ENCODE results near the gene MCAM. TPM values are rescaled to one million over a fixed set of nuclear protein-coding genes. Genes with fewer than 3 reads are reported as not detected.

MCAM gene
- total RNA-seq, 2 experiments from 2014 or later = 0.69 to 1.3 TPM

DNA sequence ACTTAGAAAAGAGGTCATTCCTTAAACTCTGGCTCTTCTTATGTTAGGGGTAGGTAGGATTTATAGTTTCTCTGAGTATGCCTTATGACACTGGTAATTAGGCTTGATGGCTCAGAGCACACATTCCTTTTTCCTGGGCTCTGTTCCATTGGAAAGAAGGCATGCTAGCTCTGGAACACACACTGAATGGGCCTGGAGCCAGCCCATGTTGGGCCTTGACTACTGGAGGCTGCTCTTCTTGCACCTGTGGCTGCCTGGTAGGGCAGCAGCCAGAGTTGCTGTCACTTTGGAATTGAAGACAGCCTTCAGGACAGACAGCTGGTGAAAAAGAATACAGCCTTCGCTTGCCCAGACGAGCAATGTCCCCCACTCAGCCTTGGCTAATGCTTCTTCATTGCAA, 18.2 kb downstream of the MCAM start:
- Histone ChIP-seq H3K27ac (ENCODE audit: low read depth, low read length, poor library complexity, severe bottlenecking) (no peak overlapping the region), H3K36me3 (ENCODE audit: insufficient read depth, low read length) (peaks cover 85% of the 10 kb centered on the region), H2AFZ (ENCODE audit: low read length) (no peak overlapping the region), H3K4me3 (ENCODE audit: low read depth, low read length, poor library complexity, severe bottlenecking) (no peak overlapping the region), H4K20me1 (ENCODE audit: insufficient read depth, low read length) (no peaks in the 10 kb centered on the region), H3K9me2 (ENCODE audit: insufficient read depth, low read length) (no peaks in the 10 kb centered on the region), H3K4me1 (ENCODE audit: insufficient read depth, low read length, poor library complexity, severe bottlenecking) (no peaks in the 10 kb centered on the region), H3K79me2 (ENCODE audit: insufficient read depth, low read depth, low read length) (no peaks in the 10 kb centered on the region), H3K4me2 (ENCODE audit: low read length) (no peak overlapping the region), H3K9me3 (ENCODE audit: low read length) (no peaks in the 10 kb centered on the region)
- intact Hi-C loops (cut with micrococcal nuclease; ENCODE audit: unreplicated experiment) = no loop called here
- DNase-seq (ENCODE audit: low spot score) = no peak
- ChIA-PET CTCF (ENCODE audit: unreplicated experiment) (no interaction called here), POLR2A (no interaction called here)
- no peak for TF ChIP-seq CTCF (conservative IDR thresholded peaks at IDR 0.05; ENCODE audit: low read length)
- TF ChIP-seq EZH2phosphoT487 (IDR thresholded peaks at IDR 0.05; ENCODE audit: borderline replicate concordance, low read depth, low read length) = no peak
- BruUV-seq (replicated peaks) = no TSS peak

- H2AFZ ChIP-seq (ENCODE audit: low read length) = no peak overlapping the region
- H3K9me3 ChIP-seq (ENCODE audit: low read length) = no peaks in the 10 kb centered on the region
- H3K4me2 ChIP-seq (ENCODE audit: low read length) = no peak overlapping the region
- H3K27ac ChIP-seq (ENCODE audit: low read depth, low read length, poor library complexity, severe bottlenecking) = no peak overlapping the region
- ChIA-PET CTCF (ENCODE audit: unreplicated experiment) (interaction anchor here (0.8 kb wide), 1 partner anchor 101 kb away, joined by 3 read pairs; no protein-coding TSS in a partner anchor), POLR2A (no interaction called here)
- no peak for TF ChIP-seq CTCF (conservative IDR thresholded peaks at IDR 0.05; ENCODE audit: low read length)
- no peak for TF ChIP-seq EZH2phosphoT487 (IDR thresholded peaks at IDR 0.05; ENCODE audit: borderline replicate concordance, low read depth, low read length)
- DNase-seq (ENCODE audit: low spot score) = no peak
- H3K4me1 ChIP-seq (ENCODE audit: insufficient read depth, low read length, poor library complexity, severe bottlenecking) = no peaks in the 10 kb centered on the region
- no peaks in the 10 kb centered on the region for H3K79me2 ChIP-seq (ENCODE audit: insufficient read depth, low read depth, low read length)
- no peaks in the 10 kb centered on the region for H3K9me2 ChIP-seq (ENCODE audit: insufficient read depth, low read length)
- BruUV-seq (replicated peaks) = no TSS peak
- H3K4me3 ChIP-seq (ENCODE audit: low read depth, low read length, poor library complexity, severe bottlenecking) = no peak overlapping the region
- intact Hi-C loops (cut with micrococcal nuclease; ENCODE audit: unreplicated experiment) = no loop called here
- H4K20me1 ChIP-seq (ENCODE audit: insufficient read depth, low read length) = no peaks in the 10 kb centered on the region
- peaks cover 84% of the 10 kb centered on the region for H3K36me3 ChIP-seq (ENCODE audit: insufficient read depth, low read length)
These were observed 19.0 kb downstream of the MCAM start for GRCh38 chr11:119297938-119298337.

- POLR2A ChIA-PET = no interaction called here
- peak; percentile 26 for DNase-seq (ENCODE audit: low spot score)
- CTCF ChIA-PET (ENCODE audit: unreplicated experiment) = no interaction called here
- no peaks in the 10 kb centered on the region for H3K4me1 ChIP-seq (ENCODE audit: insufficient read depth, low read length, poor library complexity, severe bottlenecking)
- H3K36me3 ChIP-seq (ENCODE audit: insufficient read depth, low read length) = peaks cover 74% of the 10 kb centered on the region
- no peak overlapping the region for H2AFZ ChIP-seq (ENCODE audit: low read length)
- no peak overlapping the region for H3K27ac ChIP-seq (ENCODE audit: low read depth, low read length, poor library complexity, severe bottlenecking)
- H3K9me2 ChIP-seq (ENCODE audit: insufficient read depth, low read length) = no peaks in the 10 kb centered on the region
- no TSS peak for BruUV-seq (replicated peaks)
- H3K79me2 ChIP-seq (ENCODE audit: insufficient read depth, low read depth, low read length) = no peaks in the 10 kb centered on the region
- H3K4me2 ChIP-seq (ENCODE audit: low read length) = no peak overlapping the region
- no peaks in the 10 kb centered on the region for H4K20me1 ChIP-seq (ENCODE audit: insufficient read depth, low read length)
- intact Hi-C loops (cut with micrococcal nuclease; ENCODE audit: unreplicated experiment) = no loop called here
- H3K9me3 ChIP-seq (ENCODE audit: low read length) = peaks cover 6% of the 10 kb centered on the region; the same call in 1 of the 2 replicates
- peak; percentile 63 for TF ChIP-seq CTCF (conservative IDR thresholded peaks at IDR 0.05; ENCODE audit: low read length)
- no peak for TF ChIP-seq EZH2phosphoT487 (IDR thresholded peaks at IDR 0.05; ENCODE audit: borderline replicate concordance, low read depth, low read length)
- no peak overlapping the region for H3K4me3 ChIP-seq (ENCODE audit: low read depth, low read length, poor library complexity, severe bottlenecking)
These were observed 21.8 kb downstream of the MCAM start for GRCh38 chr11:119295178-119295577.

All from OCI-LY7 (cell line).